GM18517 (cell line): ENCODE data around the gene ANKRD61.
A peak's percentile ranks its signal among the peaks of the same experiment; 100 is the strongest.
"Not testable (repeated sequence)": the region's sequence is repeated elsewhere in the genome, so short reads cannot be mapped to it uniquely, and the experiment has no call there.

Experiments
- ATAC-seq: cut with Tn5 transposase; IDR thresholded peaks from one replicate; pipeline ENCODE4 v1.9.1; 2021; ENCODE audit warnings: mild to moderate bottlenecking, moderate library complexity; ENCODE audit not compliant: unreplicated experiment

ANKRD61 gene

DNA sequence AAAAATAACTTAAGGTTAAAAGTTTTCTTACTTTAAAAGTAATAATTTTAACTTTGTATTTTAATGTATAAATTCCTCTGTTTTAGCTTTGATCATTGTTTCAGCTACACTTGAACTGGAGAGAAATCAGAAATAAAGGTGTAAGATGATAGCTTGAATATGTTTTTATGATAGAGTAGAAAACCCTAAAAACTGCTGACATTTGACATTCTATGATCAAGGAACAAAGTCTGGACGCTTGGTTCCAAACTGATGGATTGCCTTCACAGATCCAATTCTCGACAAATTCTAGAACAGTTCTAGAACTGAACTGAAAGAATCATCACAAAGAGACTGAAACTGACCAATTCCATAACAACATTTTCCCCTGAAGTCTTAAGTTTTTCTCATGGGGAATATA lies at the start of gene ANKRD61:
Gene ANKRD61 (plus strand): TSS at position 389 of the 400 bp plus-strand sequence. CDS start 0 bp downstream, at position 389.
- no peak for ATAC-seq

DNA sequence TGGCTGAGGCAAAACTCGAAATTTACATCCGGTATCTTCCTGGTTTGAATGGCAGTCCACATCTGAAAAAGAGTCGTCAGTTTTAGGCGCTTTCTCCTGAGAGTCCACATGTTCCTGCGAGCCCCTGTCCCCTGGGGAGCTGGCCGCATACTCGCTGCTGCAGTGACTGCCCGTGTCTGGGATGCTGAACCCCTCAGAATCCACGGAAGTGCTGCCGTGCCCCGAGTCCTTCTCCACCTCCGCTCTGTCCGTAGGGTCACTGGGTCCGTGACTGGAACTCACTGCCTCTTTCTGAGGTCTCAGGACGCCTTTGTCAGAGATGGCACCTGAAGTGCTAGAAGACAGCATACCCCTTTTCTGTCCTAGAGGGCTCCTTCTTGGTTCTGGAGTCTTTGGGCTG lies 44.1 kb upstream of the ANKRD61 start:
- ATAC-seq, result not testable (repeated sequence)

DNA sequence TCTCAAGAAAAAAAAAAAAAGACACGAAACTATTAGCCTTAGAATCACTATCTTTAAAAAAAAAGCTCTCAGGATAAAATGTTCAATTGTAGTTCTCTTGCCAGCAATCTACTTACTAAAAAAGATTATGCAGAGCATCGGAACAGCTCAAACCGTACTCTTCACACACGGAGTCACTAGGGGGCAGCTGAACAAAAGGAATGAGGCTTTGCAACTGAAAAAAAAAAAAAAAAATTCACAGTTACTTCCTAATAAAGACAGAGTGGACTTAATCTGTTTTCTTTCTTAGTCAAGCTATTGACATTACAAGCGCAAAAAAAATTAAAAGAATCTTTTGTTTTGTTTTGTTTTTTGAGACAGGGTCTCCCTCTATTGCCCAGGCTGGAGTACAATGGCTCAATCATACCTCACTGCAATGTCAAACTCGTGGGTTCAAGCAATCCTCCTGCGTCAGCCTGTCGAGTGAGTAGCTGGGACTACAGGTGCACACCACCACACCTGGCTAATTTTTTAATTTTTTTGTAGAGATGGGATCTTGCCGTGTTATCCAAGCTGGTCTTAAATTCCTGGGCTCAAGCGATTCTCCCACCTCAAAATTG lies 33.9 kb upstream of the ANKRD61 start:
- ATAC-seq, result no peak

DNA sequence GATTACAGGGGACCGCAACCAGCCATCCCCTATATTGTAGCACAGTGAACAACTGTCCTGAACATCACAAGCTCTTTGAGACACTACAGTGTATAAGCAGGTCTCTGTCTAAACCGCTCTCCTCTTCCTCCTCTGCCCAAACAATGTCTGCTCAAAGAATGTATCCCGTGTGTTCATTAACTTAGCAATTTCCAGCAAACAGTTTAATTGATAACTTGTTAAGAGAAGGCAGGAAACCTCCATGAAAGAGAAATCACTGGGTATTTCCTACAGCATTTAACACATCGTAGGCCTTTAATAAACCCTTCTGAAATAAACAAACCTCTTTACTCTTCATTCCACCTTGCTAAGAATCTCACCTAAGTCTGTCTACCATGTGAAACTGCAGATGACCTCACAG lies 23.8 kb upstream of the ANKRD61 start:
- ATAC-seq, result no peak

DNA sequence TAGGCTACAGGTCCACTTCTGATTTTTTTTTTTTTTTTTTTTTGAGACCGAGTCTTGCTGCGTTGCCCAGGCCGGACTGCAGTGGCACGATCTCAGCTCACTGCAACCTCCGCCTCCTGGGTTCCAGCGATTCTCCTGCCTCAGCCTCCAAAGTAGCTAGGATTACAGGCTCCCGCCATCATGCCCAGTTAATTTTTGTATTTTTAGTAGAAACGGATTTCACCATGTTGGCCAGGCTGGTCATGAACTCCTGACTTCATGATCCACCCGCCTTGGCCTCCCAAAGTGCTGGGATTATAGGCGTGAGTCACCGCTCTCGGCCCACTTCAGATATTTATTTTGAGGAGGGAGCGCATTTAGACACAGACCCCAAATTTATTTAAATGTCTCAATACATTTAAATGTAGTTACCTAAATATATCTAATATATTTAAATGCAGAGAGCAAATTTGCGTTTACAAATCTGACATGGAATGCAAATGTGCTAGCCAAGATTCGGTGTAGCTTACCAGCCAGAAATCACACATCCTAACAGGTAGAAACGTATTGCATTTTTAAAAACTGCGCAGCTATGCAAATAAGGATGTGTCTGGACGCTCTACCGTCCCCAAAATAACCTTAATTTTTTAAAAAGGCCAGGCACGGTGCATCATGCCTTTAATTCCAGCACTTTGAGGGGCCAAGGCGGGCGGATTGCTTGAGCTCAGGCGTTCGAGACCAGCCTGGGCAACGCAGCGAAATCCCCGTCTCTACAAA lies 23.2 kb upstream of the ANKRD61 start:
- not testable (repeated sequence) for ATAC-seq

DNA sequence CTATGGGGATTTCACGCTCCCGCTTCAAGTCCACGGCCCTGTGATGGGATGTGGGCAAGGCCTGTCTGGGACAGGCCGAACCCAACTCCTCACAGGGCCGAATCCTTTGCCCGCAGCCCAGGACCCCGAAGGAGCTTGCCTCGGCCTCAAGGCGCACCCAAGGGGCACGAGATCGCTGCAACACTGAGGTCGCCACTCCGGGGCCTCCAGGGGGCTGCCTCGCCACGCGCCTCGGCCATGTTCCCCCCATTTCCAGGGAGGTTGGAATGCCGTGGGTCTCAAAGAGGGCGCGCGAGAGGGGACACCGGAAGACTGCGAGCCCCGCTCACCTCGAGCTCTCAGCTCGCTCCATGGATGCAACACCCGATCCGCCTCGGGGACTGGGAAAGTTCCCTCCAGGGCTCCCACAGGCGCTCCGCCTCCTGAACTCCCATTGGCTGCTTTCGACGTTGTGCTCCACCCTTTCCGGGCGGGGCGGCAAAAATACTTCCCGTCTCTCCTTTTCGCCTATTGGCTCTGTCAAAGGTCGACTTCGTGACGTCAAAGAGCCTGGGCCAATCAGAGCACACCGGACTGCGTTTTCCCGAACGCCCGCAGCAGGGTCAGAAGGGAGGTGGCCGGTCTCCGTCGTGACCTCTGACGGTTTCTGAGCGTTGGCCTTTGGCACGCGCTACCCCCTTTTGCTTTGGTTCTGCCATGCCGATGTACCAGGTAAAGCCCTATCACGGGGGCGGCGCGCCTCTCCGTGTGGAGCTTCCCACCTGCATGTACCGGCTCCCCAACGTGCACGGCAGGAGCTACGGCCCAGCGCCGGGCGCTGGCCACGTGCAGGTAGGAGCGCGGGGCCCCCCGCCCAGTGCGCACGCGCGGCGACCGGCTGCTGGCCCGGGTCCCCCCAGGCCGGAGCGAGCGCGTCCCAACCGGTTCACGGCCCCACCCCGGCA lies 22.2 kb upstream of the ANKRD61 start, which contains the start of the genes AIMP2 and PMS2:
Gene AIMP2 (plus strand): TSS at position 605 of the 944 bp plus-strand sequence. CDS start 92 bp downstream, at position 697.
Gene PMS2 (minus strand): TSS at position 382 of the 944 bp plus-strand sequence. CDS start 30 bp downstream, at position 352.
- ATAC-seq, result peak; percentile 96

DNA sequence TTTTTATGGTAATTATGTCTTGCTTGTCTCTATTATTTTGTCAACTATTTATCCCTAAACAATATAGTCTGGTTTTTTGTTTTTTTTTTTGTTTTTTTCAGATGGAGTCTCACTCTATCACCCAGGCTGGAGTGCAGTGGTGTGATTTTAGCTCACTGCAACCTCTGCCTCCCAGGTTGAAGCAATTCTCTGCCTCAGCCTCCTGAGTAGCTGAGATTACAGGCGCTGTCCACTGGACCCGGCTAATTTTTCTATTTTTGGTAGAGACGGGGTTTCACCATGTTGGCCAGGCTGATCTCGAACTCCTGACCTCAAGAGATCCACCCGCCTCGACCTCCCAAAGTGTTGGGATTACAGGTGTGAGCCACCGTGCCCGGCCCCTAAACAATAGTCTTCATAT lies 20.8 kb upstream of the ANKRD61 start:
- not testable (repeated sequence) for ATAC-seq

DNA sequence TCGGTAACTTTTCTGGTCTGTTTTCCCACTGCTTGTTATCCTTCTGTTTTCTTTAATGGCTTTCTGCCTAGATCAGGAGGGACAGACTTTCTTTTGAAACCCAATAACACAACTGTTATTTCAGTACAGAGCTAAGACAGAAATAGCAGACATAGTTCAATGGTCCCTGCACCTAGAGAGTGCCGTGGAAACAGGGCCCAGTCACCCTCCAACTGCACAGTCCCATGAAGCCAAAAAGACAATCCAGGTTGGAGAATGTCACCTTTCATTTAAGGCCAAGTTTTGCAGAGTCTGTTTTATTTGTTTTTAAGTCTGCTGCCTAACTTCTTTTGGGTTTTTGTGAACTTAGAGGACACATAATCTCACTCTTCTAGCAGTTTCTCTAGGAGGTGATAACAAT lies 19.6 kb upstream of the ANKRD61 start:
- no peak for ATAC-seq

DNA sequence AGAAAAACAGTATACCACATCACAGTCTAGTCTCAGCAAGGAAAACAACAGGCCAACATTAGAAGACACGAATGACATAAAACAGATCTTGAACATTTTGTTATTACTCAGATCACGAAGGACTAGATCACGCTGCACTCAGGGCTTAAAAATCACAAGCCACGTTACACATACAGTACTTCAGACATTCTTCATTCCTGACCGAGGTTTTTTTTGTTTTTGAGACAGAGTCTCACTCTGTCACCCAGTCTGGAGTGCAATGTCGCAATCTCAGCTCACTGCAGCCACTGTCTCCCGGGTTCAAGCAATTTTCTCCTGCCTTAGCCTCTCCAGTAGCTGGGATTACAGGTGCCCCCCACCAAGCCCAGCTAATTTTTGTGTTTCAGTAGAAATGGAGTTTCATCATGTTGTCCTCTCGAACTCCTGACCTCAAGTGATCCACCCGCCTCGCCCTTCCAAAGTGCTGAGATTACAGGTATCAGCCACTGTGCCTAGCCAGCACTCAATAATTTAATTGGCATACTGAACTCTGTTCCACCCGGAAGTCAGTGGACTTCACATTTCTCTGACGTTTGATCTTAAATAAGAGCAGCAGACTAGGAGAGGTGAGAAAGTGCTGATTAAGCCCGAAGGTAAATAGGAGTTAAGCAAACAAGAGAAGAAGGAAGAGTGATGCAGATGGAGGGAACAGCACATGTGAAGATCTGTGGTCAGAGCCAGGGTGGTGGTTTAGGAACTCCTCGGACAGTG lies 18.6 kb upstream of the ANKRD61 start:
- no peak for ATAC-seq

DNA sequence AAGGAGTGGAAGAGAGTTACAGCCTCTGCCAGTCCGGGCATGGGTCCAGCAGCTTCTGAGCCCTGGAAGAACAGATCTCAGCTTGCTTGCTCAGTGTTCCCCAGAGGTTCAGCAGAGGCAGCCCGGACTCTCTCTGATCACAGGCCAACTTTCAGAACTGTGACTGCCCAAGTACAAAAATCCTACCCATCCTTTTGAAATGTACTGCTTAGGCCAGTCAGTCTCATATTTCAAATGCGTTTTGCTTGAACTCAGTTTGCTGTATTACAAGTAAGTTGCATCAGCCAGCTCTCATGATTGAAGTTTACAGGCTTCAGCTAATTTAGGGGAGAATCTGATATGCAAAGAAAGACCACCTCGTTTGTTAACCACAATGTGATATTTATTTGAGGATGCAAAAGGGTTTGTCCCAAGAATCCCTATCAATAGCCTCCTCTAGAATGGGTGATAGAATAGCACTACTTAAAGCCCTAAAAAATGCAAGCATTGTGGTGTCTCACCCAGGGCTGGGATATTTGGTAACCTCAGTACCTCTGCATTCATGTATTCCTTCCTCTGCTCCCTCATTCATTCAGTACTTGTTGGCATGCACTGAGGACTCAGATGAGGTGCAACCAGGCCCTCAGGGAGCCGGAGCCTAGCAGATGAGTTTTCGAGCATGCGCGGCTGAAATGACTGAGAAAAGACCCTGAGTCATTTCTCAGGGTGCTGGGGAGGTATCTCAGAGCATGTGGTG lies 15.1 kb upstream of the ANKRD61 start:
- no peak for ATAC-seq

DNA sequence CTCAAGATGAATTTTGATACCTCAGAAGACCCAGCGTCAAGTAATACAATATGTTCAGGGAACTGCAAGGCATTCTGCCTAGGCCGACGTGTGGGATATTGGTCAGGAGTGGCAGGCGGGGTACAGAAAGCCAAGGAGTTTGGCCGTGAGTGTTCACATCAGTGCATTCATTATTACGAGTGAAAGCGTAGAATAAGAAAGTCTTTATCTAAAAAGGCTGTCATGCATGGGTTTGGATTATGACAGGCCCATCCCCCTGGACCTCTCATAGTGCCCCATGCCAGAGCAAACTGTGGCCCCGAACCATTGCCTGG lies 14.6 kb upstream of the ANKRD61 start:
- ATAC-seq, result no peak

DNA sequence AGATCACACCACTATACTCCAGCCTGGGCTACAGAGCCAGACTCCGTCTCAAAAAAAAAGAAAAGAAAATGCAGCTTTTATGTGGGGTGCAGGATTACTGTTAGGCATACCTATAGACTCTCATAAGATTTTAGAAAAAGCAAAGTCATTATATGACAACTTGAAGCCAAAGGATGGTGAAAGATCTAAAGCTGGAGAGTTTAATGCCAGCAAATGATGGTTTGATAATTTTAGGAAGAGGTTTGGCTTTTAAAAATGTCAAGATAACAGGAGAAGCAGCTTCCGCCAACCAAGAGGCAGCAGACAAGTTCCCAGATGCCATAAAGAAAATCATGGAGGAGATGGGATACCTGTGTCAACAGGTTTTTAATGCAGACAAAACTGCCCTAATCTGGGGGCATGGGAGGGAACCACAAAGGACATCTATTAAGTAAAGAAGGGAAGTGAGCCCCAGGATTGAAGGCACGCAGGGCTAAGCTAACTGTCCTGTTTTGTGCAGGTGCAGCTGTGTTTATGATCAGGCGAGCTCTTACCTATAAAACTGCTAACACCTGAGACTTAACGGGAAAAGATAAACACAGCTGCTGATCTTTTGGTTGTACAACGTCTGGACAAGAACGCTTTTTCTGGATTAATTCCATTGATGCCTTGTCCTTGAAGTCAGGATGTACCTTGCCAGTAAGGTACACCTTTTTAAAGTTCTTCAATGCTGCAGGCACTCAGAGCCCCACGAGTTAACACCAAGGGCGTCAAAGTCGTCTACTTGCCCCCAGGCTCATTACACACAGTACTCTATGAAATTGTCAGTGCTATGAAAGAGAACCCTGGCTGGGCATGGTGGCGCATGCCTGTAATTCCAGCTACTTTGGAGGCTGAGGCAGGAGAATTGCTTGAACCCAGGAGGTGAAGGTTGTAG lies 10.5 kb upstream of the ANKRD61 start:
- no peak for ATAC-seq

DNA sequence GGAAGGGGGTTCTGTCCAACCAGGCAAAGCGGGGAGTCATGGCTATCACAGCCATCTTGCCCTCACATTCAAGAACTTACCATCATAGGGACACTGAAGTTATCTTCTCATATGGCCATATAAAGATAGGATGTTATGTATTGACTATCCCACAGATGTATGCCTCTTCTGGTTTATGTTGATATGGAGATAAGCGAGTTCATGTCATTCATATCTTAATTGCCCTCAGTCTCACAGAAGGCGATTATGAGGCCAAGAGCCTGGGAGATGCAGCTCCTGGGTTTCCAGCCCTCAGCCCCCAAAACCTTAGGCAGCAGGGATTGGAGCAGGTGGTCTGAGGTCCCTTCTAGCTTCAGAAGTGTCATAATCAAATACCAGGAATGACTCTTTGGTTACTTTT lies 8.5 kb upstream of the ANKRD61 start:
- ATAC-seq, result no peak

DNA sequence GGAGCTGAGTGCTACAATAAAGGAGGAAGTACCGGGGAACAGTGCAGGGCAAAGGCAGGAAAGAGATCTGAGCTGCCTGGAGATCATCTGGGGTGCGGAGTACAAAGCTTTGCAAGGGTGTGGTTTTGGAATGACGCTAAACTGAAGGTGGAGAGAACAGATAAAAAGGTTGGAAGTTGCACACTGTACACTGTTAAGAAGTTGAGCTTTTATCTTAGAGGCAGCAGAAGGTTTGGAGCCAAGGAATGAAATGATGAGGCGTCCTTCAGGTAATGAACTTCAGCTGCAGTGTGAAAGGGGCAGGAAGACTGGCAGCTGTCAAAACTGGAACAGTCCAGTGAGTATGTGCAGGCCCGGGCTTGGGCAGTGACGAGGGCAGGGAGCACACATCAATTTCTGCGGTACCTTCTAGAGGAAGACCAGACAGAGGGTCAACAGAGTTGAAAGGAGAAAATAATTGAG lies 7.2 kb upstream of the ANKRD61 start:
- no peak for ATAC-seq

DNA sequence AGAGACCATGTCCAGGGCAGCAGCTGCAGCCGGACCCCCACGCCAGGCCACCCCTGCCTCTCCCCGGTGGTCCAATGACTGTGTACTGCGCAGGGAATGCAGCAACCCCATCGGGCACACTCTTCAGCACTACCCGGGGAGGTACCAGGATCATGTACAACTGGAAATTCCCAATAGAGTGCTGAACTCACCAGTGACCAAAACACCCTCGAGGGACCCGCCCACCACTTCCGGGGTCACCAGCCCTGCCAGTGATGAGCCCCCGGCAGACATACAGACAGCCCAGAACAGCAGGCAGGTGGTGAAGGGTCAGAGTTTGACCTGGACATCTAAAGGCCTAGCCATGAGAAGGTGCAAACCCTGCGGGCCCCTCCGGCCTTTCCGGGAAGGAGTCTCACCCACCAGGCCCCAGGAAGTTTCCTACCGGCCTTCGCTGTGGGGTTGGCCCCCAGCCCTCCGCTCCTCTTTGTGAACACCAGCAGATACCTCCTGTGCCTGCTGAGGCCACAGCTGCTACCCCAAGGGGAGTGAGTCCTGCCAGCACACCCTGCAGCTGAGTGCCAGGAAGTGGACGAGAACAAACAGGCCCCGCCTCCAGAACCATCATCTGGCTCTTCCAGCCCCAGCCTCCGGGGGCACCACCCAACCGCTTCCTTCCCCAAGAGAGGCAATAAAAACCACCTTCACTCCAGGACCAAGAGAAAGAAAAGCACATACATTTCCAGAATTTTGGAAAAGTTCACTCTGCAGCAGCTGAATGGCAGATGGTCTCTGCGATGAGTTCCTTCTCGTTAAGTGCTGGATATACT lies 5.0 kb upstream of the ANKRD61 start:
- peak; percentile 90 for ATAC-seq

DNA sequence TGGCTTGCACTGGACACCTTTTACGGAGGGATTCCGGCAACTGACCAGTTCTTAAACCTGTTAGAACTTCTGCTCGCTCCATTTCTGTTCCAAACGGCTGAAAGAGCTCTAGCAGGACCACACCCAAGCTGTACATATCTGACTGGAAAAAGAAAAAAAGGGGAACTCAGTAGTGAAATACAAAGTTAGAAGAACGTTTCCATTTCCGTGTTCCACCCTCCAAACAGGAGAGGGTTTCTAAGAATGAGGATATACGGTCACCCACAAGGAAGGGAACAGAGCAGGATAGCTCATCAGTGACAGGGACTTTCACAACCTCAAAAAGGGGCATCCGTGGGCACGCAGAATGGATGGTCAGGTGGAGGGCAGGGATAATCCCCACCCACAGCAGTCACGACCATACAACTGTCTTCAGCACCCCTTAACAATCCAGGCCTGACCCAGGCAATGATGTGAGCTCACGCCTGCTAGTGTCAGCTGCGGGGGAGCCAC lies 4.3 kb upstream of the ANKRD61 start:
- no peak for ATAC-seq

DNA sequence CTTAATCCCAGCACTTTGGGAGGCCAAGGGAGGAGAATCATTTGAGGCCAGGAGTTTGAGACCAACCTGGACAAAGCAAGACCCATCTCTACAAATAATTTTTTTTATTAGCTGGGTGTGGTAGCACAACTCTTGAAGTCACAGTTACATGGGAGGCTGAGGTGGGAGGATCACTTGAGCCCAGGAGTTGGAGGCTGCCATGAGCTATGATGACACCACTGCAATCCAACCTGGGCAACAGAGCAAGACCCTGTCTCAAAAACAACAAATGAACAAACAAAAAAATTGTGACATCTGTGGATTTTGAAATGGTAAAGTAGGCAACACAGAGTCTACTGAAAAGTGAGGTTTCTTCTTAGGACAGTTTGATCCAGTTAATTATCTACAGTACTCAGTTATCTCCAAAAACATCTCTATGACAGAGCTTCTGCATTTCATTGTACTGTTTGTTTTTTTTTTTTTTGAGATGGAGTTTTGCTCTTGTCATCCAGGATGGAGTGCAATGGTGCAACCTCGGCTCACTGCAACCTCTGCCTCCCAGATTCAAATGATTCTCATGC lies 3.3 kb upstream of the ANKRD61 start:
- ATAC-seq, result no peak

DNA sequence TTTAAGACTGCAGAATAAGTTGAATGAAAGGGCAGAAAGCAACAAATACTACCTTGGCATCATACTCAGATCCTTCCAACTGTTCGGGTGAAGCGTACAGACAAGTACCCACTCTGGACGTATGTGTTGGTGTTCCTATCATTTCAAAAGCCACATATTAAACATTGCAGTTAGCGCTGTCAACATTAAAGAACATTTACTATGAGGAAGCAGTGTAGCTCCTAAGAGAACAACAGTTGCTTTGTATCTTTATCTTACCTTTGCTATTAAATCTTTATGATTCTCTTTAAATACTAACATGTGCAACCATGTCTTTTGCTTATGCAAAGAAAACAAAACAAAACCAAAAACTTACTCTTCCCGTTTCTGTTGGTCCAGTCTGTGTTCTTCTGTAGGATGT lies 2.6 kb upstream of the ANKRD61 start:
- no peak for ATAC-seq
